NCI-H2081 (cell line): ENCODE results near the gene NPAS1.

Experiments used
- DNase-seq, 2 experiments: peaks; one replicate each; lab custom pipeline; 2025; lab: John Stamatoyannopoulos, UW

The NPAS1 gene

GRCh38 chr19:47081095-47081494 lies 61.5 kb downstream of the NPAS1 start:
- no peak for DNase-seq

DNA sequence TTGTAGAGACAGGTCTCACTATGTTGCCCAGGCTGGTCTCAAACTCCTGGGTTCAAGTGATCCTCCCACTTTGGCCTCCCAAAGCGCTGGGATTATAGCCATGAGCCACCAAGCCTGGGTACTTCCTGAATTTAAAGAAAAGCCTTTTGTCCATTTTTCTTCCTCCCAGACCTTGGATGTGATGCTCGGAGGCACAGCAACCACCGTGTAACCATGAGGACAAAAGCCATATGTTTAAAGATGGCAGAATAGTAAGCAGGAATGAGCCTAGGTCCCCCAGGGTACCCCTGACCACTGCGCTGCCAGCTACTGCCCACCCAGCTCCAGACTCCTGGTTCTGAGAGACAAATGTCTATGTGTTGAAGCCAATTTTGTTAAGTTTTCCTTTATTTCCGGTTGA lies 62.9 kb downstream of the NPAS1 start:
- DNase-seq: no peak

GRCh38 chr19:47084879-47085439 lies 65.3 kb downstream of the NPAS1 start:
- DNase-seq: no peak

GRCh38 chr19:47086280-47086679 lies 66.6 kb downstream of the NPAS1 start:
- no peak for DNase-seq

GRCh38 chr19:47089767-47090350 lies 70.2 kb downstream of the NPAS1 start:
- no peak for DNase-seq

- no peak for DNase-seq
Measured at GRCh38 chr19:47093254-47093653, 73.6 kb downstream of the NPAS1 start.

- no peak for DNase-seq
Measured at GRCh38 chr19:47093841-47094240, 74.2 kb downstream of the NPAS1 start.

DNA sequence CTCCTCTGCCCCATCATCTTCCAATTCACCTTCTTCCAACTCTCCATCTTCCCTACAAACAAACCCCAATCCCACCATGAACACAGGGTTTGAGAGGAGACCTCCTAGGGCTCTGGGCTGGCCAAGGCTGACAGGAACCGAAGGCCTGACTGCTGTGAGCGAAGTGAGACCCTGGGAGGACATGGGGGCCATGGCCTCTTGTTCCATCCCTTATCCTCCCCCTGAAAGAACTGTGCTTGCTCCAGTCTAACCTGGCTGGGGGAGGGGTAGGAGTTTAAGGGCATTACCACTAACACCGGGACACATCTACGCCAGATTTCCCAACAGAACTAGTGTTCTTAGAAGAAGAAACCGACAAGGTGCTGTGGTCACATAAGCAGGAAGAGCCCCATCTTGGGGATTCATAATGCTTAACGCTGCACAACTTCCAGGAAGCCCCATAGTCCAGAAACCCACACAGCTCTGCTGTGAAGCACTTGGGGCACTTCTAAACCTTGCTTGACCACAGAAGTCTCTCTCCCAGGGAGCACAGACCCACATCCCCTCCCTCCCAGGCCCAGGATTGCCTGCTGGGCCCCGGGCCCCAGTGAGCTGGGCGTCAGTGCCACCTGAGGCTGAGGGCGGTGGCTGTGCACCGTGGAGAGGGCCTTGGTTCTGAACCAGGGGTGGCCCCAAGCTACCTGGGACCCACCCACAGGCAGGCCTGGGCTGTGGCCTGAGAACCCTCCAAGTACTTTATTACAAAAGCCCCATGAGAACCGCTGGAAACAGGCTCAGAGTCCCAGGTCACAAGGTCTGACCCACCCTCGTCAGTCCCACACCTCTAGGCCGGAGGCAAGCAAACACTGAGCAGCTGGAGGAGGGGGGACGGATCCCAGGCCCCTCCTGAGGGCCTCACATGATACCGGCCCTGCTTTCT lies 75.2 kb downstream of the NPAS1 start:
- no peak for DNase-seq
